ENCODE results near the gene CSTPP1.
A peak's percentile ranks its signal among the peaks of the same experiment; 100 is the strongest.

CSTPP1 gene

DNA sequence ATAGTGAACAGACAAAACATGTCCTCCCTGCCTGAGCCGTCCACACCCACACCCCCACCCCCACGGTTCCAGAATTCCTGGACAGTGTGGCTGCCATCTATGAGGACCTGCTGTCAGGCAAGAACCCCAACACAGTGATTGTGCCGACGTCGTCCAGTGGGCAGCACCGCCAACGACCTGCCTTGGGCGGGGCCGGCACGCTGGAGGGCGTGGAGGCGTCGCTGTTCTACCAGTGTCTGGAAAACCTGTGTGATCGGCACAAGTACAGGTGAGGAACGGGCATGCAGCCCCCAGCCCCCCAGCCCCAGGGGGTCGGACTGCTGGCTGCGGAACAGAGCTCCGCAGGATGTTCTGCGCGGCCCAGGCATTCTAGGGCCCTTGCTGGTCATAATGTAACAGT is 220.4 kb downstream of the CSTPP1 start:
- DNase-seq (ENCODE audit: low read depth in 2 of 2, low spot score in 1 of 2) = no peak

DNA sequence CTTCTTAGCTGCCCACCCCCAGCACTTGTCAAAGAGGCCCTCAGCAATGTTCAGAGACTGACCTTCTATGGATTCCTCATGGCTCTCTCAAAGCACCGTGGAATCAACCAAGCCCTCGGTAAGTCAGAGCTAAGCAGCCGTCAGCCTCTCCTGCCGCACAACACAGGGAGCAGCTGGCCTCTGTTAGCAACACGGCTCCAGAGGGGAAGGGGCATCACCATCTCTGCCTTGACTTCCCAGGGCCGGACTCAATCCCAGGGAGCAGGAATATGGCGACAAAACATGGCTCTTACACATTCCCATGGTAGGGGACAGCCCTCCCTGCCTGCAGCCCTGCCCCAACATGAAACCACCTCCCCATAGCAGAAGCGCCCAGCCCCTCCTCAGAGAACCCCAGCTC is 221.2 kb downstream of the CSTPP1 start:
- no peak for DNase-seq (ENCODE audit: low read depth in 2 of 2, low spot score in 1 of 2)

DNA sequence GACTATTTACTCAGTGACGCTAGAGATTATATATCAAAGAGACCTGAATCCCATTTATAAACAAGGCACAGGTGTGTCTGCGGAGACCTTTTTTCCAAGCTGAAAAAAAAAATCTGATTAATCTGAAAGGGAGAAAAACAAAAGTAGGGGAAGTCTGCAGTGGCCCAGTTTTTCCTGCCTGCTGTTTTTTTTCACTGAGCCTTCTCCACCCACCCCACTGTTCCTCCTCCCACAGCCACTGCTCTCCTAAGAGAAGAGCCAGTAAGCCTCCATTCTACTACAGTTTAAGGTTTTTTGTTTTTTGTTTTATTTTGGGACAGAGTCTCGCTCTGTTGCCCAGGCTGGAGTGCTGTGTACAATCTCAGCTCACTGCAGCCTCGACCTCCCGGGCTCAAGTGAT is 221.7 kb downstream of the CSTPP1 start:
- no peak for DNase-seq (ENCODE audit: low read depth in 2 of 2, low spot score in 1 of 2)

DNA sequence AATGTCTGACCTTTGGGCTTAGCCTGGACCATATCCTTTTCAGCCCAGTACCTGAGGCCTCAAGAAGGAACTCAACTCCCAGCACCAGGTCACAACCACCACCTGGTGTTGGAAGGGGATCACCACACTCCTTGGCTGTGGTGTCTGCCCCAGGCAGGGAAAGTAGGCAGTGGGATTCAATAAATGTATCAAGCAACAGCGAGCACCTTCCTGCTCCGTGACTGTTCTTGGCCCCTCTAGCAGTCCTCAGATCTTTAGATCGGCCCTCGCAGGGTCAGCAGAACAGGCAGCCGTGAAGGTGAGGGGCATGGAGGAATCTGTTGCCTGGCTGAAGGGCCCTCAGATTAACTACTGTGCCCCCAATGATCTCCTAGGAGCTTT is 224.2 kb downstream of the CSTPP1 start:
- no peak for DNase-seq (ENCODE audit: low read depth in 2 of 2, low spot score in 1 of 2)

DNA sequence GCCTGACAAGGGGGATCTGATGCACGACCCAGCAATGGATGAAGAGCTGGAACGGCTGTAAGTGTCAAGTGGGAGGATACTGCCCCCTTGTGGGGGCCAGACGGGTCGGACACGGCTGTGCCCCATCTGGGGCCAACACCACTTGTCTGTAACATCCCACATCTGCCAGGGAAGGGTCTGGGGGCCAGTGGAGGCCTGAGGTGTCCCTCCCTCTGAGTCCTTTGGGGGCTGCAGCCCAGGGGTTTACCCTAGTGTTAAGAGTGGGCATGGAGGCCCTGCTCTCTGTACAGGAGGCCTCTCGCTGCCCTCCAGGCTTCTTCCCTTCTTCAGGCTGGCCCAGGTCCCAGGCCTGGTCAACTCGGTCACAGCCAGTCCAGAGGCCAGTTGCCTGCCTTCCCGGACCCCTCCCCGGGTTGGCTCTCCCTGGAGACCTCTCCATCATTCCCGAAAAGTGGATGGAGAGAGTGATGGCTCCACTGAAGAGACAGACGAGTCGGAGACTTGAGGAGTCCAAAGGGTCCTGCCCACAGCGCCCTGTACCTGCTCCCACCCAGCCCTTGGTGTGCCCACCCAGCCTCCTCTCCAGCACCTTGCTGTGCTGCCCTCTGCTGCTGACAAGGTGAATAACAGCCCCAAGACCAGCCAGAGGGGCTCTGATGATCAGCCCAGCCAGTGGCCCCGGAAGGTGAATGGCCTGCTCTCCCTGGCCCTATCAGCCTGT is 224.7 kb downstream of the CSTPP1 start:
- peak in 1 of 2 donors; percentile 37 for DNase-seq (ENCODE audit: low read depth in 2 of 2, low spot score in 1 of 2)

DNA sequence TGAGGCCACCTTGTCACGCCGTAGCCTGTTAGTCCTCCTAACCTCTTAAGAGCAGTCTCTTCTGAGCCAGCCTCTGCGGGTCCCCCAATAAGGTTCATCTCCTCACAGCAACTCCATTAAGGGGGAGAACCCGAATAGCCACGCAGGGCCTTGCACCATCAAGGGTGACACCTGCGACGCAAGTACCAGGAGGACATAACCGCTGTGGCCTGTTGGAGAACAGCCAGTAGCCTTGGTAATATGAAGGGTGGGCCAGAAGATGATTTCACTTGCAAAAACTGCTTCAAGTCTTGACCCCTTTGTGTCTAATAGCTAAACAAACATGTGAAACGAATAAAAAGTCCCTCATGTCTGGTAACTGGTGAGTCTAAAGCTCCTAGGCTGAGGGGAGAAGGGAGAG is 225.3 kb downstream of the CSTPP1 start:
- no peak for DNase-seq (ENCODE audit: low read depth in 2 of 2, low spot score in 1 of 2)

DNA sequence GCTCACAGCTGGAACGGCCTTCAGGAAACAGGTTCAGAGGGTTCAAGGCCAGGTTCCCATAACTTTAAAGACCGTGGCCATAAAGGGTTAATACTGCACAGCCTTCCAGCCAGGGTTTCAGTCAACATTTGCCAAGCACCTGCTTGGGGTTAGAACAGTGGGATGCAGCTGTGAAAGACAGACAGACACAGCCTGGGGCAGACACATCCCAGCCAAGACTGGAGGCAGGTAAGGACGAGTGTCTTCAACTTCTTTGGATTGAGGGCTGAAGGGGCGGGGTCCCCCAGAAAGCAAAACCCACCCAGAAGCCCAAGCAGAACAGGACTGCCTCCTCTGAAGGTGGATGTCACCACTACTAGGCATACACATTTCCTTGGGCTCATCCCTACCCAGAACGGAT is 225.9 kb downstream of the CSTPP1 start:
- no peak for DNase-seq (ENCODE audit: low read depth in 2 of 2, low spot score in 1 of 2)

DNA sequence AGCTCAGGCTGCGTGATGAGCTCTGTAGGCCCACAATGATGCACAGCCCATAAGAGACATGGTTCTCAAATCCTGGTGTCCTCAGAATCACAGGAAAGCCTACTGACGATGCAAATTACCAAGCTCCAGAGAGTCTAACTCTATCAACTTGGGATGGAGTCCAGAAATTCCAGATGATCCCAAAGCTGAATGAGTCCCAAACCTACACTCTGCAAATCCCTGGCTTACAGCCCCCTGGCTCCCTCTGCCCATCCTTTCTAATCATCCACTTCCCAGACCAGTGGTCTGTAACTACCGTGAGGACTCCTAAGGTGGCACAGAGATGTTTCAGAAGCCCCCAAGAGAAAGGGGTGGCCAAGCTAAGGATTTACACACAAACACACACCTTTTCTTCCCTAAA is 226.6 kb downstream of the CSTPP1 start:
- no peak for DNase-seq (ENCODE audit: low read depth in 2 of 2, low spot score in 1 of 2)

DNA sequence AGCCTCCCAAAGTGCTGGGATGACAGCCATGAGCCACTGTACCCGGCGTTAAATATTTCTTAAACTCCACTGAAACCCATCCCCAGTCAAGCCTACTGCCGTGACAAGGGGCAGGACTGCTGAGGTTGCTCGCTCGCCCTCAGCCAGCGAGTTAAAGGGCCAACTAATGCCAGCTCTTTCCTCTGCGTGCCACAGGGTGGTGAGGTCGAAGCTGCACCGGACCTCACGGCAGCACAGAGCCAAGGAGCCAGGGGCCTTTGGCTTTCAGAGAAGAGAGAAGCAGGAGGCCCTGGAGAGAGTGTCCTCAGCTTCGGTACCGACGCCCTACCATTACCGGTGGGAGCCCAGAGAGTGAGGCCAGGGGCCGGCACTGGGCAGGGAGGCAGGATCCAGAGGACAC is 227.3 kb downstream of the CSTPP1 start:
- DNase-seq (ENCODE audit: low read depth in 2 of 2, low spot score in 1 of 2) = no peak

DNA sequence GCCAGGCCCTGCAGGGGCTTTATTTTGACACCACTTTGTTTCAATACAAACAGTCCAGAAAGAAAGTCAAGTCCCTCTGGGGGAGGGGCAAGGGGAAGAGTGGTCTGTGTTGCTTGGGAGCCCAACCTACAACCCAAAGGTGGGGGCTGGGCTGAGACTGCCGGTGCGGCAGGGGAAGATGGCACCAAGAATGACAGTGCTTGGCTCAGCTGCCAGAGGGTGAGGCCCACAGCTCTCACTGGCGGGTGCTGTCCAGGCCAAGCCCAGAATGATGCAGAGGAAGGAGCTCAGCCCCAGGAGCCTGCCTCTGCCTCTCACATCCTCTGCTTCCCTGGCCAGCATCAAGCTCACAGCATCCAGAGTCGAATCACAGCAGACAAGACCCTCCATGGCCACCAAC is 227.8 kb downstream of the CSTPP1 start:
- DNase-seq (ENCODE audit: low read depth in 2 of 2, low spot score in 1 of 2) = no peak

DNA sequence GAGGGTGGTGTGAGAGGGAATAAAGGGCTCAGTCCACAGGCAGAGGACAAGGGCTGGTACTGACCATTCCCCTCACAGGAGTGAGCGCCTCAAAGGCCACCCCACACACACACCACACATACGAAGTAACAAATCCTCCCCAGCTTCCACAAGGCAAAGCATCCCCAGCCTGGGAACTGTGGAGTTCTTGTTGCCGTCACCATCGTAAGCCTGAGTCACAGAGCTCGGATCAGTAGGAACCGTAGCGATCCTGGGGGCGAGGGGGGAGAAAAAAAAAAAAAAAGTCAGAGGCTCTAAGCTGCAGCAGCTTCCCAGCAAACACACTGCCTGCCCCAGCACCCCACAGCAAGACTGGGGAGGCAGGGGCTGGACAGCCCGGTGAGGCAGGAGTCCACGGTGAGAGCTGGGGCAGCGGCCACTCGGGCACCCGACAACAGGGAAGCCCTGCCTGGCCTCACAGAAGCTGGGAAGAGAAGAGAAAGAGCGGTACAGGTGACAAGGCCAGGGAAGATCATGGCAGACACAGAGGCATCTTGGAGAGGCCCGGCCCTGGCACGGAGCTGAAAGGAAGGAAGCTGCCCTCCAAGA is 228.8 kb downstream of the CSTPP1 start:
- no peak for DNase-seq (ENCODE audit: low read depth in 2 of 2, low spot score in 1 of 2)

DNA sequence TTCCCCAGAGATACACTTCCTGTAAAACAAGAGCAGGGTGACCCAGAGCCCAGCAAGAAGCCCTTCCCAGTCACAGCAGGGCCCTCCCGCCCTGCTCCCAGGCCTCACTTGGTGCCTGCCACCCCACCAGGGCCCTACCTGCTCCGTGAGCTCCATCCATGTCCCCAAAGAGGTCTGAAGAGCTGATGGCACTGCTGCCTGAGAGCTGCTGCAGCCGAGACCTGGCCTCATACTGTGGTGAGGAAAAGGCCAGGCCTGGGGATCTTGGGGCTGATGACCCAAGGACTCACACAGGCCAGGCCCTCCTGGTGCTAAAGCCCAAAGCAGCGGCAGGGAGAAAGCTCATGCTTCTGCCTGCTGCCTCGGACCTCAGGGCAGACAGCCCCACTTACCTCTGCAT is 229.8 kb downstream of the CSTPP1 start:
- no peak for DNase-seq (ENCODE audit: low read depth in 2 of 2, low spot score in 1 of 2)

DNA sequence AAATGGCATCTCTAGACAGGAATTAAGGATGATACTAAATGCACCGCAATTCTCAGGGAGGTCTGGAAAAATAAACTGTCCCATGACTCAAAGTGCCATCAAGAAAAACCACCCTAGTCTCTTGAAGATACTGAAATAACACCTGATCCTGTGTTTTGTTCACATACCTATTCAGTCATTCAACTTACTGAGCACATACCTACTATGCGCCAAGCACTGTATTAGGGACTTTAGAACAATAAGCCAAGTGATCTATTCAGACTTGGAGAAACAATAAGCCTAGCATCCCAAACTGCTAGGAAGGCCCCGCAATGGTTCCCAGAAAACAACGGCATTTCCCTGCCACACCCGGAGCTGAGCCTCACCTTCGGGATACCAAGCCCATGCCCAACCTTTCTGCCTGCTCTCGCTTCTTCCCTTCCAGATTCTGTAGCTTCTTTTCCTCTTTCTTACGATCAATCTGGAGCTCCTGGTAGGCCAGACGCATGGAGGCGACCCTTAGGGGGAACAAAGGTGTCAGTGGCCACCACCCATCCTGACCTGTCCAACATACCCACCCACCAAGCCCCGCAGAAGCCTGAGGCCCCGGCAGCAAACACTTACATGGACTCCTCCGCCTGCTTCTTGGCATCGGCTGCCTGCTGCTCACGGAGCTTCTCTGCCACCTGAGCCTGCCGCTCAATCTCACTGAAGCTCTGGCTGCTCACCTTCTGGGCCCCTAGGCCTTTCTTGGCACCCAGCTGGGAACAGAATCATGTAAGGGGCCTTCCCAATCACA is 234.7 kb downstream of the CSTPP1 start:
- no peak for DNase-seq (ENCODE audit: low read depth in 2 of 2, low spot score in 1 of 2)

DNA sequence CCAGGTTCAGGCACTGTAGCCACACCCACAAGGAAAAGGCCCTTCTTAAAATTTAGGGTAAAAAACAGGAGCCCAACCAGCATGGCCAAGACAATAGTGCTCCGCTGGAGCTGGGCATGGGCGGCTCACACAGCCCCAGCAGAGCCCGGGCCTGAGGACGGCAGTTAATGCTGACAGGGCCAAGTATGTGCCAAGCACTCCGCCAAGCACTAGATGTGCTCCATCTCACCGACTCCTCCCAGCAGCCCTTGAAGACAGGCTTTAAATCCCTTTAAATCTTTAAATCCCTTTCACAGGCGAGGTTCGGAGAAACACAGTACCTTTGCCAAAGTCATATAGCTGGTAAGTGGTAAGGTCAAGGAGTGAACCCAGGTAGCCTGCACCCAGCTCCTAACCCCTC is 235.3 kb downstream of the CSTPP1 start:
- DNase-seq (ENCODE audit: low read depth in 2 of 2, low spot score in 1 of 2) = no peak

DNA sequence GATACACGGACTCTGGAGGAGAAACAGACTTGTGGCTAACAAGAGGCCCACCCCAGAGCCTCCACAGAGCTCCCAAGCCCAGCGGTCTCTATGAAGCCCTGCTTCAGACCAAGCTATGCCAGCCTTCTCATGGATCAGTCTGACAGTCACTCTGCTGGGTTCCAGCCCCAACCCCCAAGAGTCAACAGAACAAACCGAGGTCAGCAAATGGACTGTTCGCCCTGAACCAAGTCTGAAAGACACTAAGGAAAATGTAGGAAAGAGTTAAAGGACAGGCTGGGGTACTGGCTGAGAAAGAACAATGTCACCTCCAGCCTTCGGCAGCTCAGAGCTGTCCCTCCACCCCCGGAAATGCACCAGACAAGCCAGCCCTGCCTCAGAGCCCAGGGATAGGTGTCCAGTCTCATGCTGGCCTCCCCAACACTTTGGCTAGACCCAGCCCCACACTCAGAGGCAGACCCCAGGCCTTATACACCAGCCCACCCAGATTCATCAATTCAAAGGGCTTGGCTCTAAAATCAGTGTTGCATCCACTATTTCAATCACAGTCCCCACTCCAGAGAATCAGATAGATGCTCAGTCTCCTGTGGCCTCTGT is 236.3 kb downstream of the CSTPP1 start:
- no peak for DNase-seq (ENCODE audit: low read depth in 2 of 2, low spot score in 1 of 2)

DNA sequence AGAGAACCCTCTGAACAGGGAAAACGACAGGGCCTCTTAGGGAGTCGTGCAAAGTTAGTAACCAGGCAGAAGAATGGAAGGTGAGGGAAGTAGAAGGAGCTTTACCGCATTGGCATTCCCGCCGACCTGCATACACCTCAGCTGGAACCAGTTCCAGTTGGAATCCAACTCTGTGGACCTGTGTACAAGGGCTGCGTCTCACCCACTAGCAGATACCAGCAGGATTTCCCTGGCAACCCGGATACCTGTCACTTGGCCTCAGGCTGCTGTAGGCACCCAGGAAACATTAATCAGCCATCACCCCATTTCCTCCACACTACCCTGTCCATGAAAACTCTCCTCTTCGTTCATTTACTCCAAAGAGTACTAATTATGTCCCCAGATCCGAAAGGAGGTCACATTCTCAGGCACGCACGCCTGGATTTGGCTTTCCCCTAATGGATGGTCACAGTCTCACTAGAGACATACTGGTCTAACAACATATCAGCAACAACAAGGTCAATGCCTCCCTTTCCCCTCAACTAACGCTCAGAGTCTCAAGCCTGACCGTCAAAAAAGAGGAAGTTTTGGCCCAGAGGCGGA is 239.3 kb downstream of the CSTPP1 start:
- DNase-seq (ENCODE audit: low read depth in 2 of 2, low spot score in 1 of 2) = no peak

DNA sequence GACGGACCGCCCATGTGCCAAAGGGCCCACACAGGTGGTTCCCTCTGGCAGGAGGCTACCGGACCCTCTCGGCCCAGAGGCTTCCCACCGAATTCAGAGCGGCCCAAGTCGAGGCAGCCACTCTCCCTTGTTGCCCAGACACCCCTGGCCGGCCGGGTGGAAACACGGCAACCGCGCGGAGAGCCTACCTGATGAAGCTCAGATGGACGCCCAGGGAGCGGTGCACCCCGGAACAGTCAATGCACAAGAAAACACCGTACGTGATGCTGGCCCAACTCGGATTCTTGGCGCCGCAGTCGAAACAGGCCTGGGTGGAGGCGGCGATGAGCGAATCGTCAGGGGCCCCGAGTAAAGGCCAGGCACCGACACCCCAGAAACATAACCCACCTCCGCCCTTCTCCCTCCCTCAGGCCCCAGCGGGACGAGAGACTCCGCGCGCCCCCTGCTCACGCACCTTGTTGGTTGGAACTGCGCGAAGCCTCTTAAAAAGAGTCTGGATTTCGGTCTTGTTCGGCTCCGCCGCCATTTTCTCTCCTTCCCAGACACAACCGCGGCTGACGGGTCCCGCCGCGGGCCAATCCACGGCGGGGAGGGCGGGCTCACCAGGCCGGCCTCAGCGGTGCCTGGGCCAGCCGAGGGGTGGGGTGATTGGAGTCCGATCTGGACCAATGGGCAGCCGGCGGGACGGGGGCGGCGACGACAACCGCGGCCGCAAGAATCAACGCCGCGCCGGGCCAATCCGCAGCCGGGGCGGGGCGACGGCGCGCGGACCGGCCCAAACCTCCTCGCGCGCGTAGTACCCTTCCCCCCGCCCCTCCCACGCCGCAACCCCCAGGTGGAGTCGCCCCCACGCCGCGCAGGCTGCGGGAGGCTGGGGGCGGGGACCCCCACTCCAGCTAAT is 240.0 kb downstream of the CSTPP1 start, which contains the start of gene ARFGAP2:
TSS of gene ARFGAP2 (minus strand) at position 552 of the 901 bp plus-strand sequence. CDS start at position 526, 26 bp downstream.
- peak; percentile 90 for DNase-seq (ENCODE audit: low read depth in 2 of 2, low spot score in 1 of 2)

DNA sequence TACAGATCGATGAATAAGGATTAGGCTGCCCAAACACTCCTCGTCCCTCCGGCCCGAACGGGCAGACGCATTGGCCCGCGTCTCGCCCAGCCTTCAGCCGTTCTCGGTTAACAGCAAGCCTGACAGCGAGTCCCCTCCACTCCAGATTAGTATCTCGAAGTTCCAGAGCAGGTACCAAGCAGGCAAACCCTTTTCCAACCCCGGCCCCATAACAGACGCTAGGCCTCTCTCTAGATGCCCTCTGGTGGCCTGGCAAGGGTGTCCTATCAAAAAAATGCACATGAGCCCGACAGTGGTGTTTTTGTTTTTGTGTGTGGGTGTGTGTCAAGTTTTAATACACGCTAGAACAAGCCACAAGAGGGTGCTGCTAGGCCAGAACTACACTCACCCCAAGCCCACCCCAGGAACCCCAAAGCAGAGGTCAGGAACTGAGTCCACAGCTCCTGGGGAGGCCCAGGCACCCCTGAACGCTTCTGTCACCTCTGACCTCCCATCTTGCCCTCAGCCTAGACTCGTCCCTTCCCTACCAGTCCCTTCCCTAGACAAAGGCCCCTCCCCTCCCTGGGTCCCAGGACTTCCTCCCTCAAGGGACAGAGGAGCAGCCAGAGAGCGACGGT is 240.8 kb downstream of the CSTPP1 start:
- peak; percentile 36 to 51 for DNase-seq (ENCODE audit: low read depth in 2 of 2, low spot score in 1 of 2)

DNA sequence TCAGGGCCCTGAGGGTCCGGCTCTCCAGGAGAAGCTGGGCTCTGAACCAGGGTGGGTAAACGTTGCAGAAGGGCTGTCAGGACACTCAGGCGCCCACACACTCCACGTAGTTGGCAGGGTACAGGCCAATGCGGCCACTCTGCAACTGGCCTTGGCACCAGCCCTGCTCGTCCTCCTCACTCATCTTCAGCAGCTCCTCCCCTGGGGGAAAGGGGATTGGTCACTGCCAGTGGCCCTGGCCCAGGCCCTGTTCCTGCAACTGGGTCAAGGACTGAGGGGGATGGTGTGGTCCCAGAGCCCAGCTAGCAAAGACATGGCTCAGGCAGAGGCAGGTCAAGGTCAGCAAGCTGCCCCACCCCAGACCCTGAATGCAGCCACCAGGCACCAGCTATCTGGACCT is 241.3 kb downstream of the CSTPP1 start:
- DNase-seq (ENCODE audit: low read depth in 2 of 2, low spot score in 1 of 2) = no peak

DNA sequence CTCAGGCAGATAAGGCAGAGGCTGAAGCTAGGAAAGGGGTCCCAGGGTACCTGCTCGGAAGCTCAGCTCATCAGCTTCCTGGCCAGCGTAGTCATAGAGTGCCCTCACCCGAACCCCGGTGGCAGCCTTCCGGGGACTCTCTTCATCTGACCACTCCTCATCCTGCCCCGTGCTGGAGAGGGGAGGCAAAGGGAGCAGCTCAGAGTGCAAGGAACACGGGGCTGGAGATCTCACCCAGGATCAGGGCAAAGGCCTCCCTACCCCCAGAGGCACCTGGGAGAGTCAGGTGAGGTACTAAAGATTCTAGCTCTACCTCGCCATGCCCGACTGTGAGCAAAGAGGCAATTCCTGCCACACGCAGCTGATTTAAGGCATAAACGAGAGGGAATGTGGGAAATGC is 241.8 kb downstream of the CSTPP1 start:
- no peak for DNase-seq (ENCODE audit: low read depth in 2 of 2, low spot score in 1 of 2)
